ENCODE results near the gene SYNE3.

SYNE3 gene

GRCh38 chr14:95502381-95502950, 14.0 kb downstream of the SYNE3 start:
- peak; percentile 53; the same call in 1 of the 2 replicates for TF ChIP-seq POLR2AphosphoS5 (IDR thresholded peaks at IDR 0.05; ENCODE audit: low read depth)
- no peak for TF ChIP-seq REST (IDR thresholded peaks at IDR 0.05; ENCODE audit: insufficient replicate concordance, low read depth)
- peak; percentile 70 to 81 for DNase-seq (ENCODE audit: low read depth in 1 of 2, low spot score in 1 of 2)
- peak overlapping the region; percentile 67 for H3K27ac ChIP-seq (replicated peaks)
- no peaks in the 10 kb centered on the region for H3K27me3 ChIP-seq (ENCODE audit: insufficient read depth, poor library complexity, severe bottlenecking)
- no peak overlapping the region for H3K4me3 ChIP-seq (replicated peaks; ENCODE audit: insufficient read depth, low read length)

GRCh38 chr14:95500772-95501401, 15.6 kb downstream of the SYNE3 start:
- no peak for DNase-seq (ENCODE audit: low read depth in 1 of 2, low spot score in 1 of 2)
- TF ChIP-seq CTCF (IDR thresholded peaks at IDR 0.05; ENCODE audit: insufficient read depth, low read length) (no peak), POLR2AphosphoS5 (IDR thresholded peaks at IDR 0.05; ENCODE audit: low read depth) (no peak), REST (IDR thresholded peaks at IDR 0.05; ENCODE audit: insufficient replicate concordance, low read depth) (no peak), SPI1 (IDR thresholded peaks at IDR 0.05; ENCODE audit: borderline replicate concordance, low read depth) (no peak), GABPA (IDR thresholded peaks at IDR 0.05; ENCODE audit: low read depth) (no peak)
- Histone ChIP-seq H3K27ac (replicated peaks) (no peak overlapping the region), H3K27me3 (ENCODE audit: insufficient read depth, poor library complexity, severe bottlenecking) (no peaks in the 10 kb centered on the region), H3K4me3 (replicated peaks; ENCODE audit: insufficient read depth, low read length) (no peak overlapping the region)

GRCh38 chr14:95500201-95500681, 16.2 kb downstream of the SYNE3 start:
- no peak for DNase-seq (ENCODE audit: low read depth in 1 of 2, low spot score in 1 of 2)
- H3K27ac ChIP-seq (replicated peaks) = no peak overlapping the region
- no peak overlapping the region for H3K4me3 ChIP-seq (replicated peaks; ENCODE audit: insufficient read depth, low read length)
- no peak for TF ChIP-seq POLR2AphosphoS5 (IDR thresholded peaks at IDR 0.05; ENCODE audit: low read depth)
- TF ChIP-seq SPI1 (IDR thresholded peaks at IDR 0.05; ENCODE audit: borderline replicate concordance, low read depth) = no peak
- no peak for TF ChIP-seq REST (IDR thresholded peaks at IDR 0.05; ENCODE audit: insufficient replicate concordance, low read depth)
- TF ChIP-seq GABPA (IDR thresholded peaks at IDR 0.05; ENCODE audit: low read depth) = no peak
- no peaks in the 10 kb centered on the region for H3K27me3 ChIP-seq (ENCODE audit: insufficient read depth, poor library complexity, severe bottlenecking)

GRCh38 chr14:95499354-95499750, 17.1 kb downstream of the SYNE3 start:
- no peak overlapping the region for H3K27ac ChIP-seq (replicated peaks)

More at GRCh38 chr14:95499354-95499750, 17.1 kb downstream of the SYNE3 start:
- Histone ChIP-seq H3K4me3 (replicated peaks; ENCODE audit: insufficient read depth, low read length) (no peak overlapping the region), H3K27me3 (ENCODE audit: insufficient read depth, poor library complexity, severe bottlenecking) (no peaks in the 10 kb centered on the region)
- DNase-seq (ENCODE audit: low read depth in 1 of 2, low spot score in 1 of 2) = peak in 1 of 2 experiments; percentile 34
- TF ChIP-seq GABPA (IDR thresholded peaks at IDR 0.05; ENCODE audit: low read depth) = no peak
- no peak for TF ChIP-seq POLR2AphosphoS5 (IDR thresholded peaks at IDR 0.05; ENCODE audit: low read depth)

All from HL-60 (cell line).